ENCODE results near the gene SKIL. TPM values are rescaled to one million over a fixed set of nuclear protein-coding genes. Genes with fewer than 3 reads are reported as not detected.

Gene SKIL
- total and polyA plus RNA-seq, 2 experiments from 2014 or later = 28.6 to 39.1 TPM

GRCh38 chr3:170387950-170388349 lies 30.4 kb downstream of the SKIL start:
- no peaks in the 10 kb centered on the region for H3K27me3 ChIP-seq (replicated peaks; ENCODE audit: insufficient read depth)
- H3K9me2 ChIP-seq (ENCODE audit: insufficient read depth) = no peaks in the 10 kb centered on the region
- H4K20me1 ChIP-seq (ENCODE audit: insufficient read depth) = no peaks in the 10 kb centered on the region
- H3K27ac ChIP-seq = no peak overlapping the region
- peaks cover 27% of the 10 kb centered on the region for H3F3A ChIP-seq (ENCODE audit: insufficient read depth)
- peaks cover 74% of the 10 kb centered on the region for H3K36me3 ChIP-seq (ENCODE audit: low read depth)
- H3K9ac ChIP-seq = no peak overlapping the region
- H3K4me2 ChIP-seq (ENCODE audit: unreplicated experiment) = no peak overlapping the region
- H2AFZ ChIP-seq = no peak overlapping the region
- in situ Hi-C loops (cut with MboI) = no loop called here
- H3K79me2 ChIP-seq (ENCODE audit: insufficient read depth) = peaks cover 94% of the 10 kb centered on the region
- no peak overlapping the region for H3K4me3 ChIP-seq
- no peak for TF ChIP-seq EZH2 (IDR thresholded peaks at IDR 0.05; ENCODE audit: insufficient read depth, poor library complexity, severe bottlenecking)
- peak; percentile 60 for DNase-seq
- peaks cover 8% of the 10 kb centered on the region for H3K4me1 ChIP-seq (ENCODE audit: insufficient read depth)
- peaks cover 4% of the 10 kb centered on the region for H3K9me3 ChIP-seq (ENCODE audit: low read depth)

GRCh38 chr3:170391108-170391507 lies 33.6 kb downstream of the SKIL start:
- no peaks in the 10 kb centered on the region for H3K9me2 ChIP-seq (ENCODE audit: insufficient read depth)
- H3K4me1 ChIP-seq (ENCODE audit: insufficient read depth) = no peaks in the 10 kb centered on the region
- TF ChIP-seq EZH2phosphoT487 (IDR thresholded peaks at IDR 0.05; ENCODE audit: insufficient read depth, low read depth) (no peak), EZH2 (IDR thresholded peaks at IDR 0.05; ENCODE audit: insufficient read depth, poor library complexity, severe bottlenecking) (no peak)
- WGBS, 2 experiments (ENCODE audit: low coverage in 1 of 2, low lambda C conversion rate in 2 of 2, missing lambda C conversion rate in 2 of 2) = 95 to 96% methylated on average over 4 of the region's 4 CpGs
- H3K4me3 ChIP-seq = no peak overlapping the region
- H3F3A ChIP-seq (ENCODE audit: insufficient read depth) = peaks cover 10% of the 10 kb centered on the region; the same call in 1 of the 2 replicates
- H3K36me3 ChIP-seq (ENCODE audit: low read depth) = peaks cover 69% of the 10 kb centered on the region
- no peak overlapping the region for H3K9ac ChIP-seq
- H3K27ac ChIP-seq = no peak overlapping the region
- no peak for DNase-seq
- H3K79me2 ChIP-seq (ENCODE audit: insufficient read depth) = peaks cover 95% of the 10 kb centered on the region
- in situ Hi-C loops (cut with MboI) = no loop called here
- no peaks in the 10 kb centered on the region for H4K20me1 ChIP-seq (ENCODE audit: insufficient read depth)
- H3K9me3 ChIP-seq (ENCODE audit: low read depth) = peaks cover 4% of the 10 kb centered on the region
- H3K4me2 ChIP-seq (ENCODE audit: unreplicated experiment) = no peak overlapping the region
- no peak overlapping the region for H2AFZ ChIP-seq
- H3K27me3 ChIP-seq (replicated peaks; ENCODE audit: insufficient read depth) = no peaks in the 10 kb centered on the region

DNA sequence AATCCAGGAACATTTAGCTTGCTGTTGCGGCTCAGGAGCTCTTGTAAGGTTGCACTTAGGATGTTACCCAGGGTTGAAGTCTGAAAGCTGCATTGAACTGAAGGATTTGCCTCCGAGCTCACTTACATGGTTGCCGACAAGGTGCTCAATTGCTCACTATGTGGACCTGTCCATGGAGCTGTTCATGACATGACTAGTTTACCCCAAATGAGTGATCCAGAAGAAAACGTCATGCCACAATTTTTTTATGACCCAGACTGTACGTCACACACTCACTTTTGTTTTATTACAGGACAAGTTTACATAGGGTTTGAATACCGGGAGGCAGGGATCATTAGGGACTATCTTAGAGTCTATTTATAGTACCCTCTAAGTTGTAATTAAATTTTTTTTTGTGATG lies 40.2 kb downstream of the SKIL start:
- Histone ChIP-seq H3K9ac (no peak overlapping the region), H3K9me2 (ENCODE audit: insufficient read depth) (no peaks in the 10 kb centered on the region), H3K9me3 (ENCODE audit: low read depth) (no peaks in the 10 kb centered on the region), H4K20me1 (ENCODE audit: insufficient read depth) (no peaks in the 10 kb centered on the region), H3K27ac (no peak overlapping the region), H3K4me1 (ENCODE audit: insufficient read depth) (no peaks in the 10 kb centered on the region), H3K27me3 (replicated peaks; ENCODE audit: insufficient read depth) (no peaks in the 10 kb centered on the region), H3F3A (ENCODE audit: insufficient read depth) (peaks cover 20% of the 10 kb centered on the region; the same call in 1 of the 2 replicates), H3K79me2 (ENCODE audit: insufficient read depth) (peaks cover 43% of the 10 kb centered on the region), H3K4me3 (no peak overlapping the region), H3K36me3 (ENCODE audit: low read depth) (peaks cover 31% of the 10 kb centered on the region), H3K4me2 (ENCODE audit: unreplicated experiment) (no peak overlapping the region), H2AFZ (no peak overlapping the region)
- DNase-seq = no peak
- 89 to 90% methylated on average over 6 of the region's 6 CpGs for WGBS, 2 experiments (ENCODE audit: low coverage in 1 of 2, low lambda C conversion rate in 2 of 2, missing lambda C conversion rate in 2 of 2)
- TF ChIP-seq EZH2phosphoT487 (IDR thresholded peaks at IDR 0.05; ENCODE audit: insufficient read depth, low read depth) (no peak), EZH2 (IDR thresholded peaks at IDR 0.05; ENCODE audit: insufficient read depth, poor library complexity, severe bottlenecking) (no peak)
- in situ Hi-C loops (cut with MboI) = no loop called here

- H3K27ac ChIP-seq = no peak overlapping the region
- no peaks in the 10 kb centered on the region for H3K9me2 ChIP-seq (ENCODE audit: insufficient read depth)
- H3K79me2 ChIP-seq (ENCODE audit: insufficient read depth) = no peaks in the 10 kb centered on the region
- no peak overlapping the region for H3K4me2 ChIP-seq (ENCODE audit: unreplicated experiment)
- no peaks in the 10 kb centered on the region for H3K9me3 ChIP-seq (ENCODE audit: low read depth)
- H2AFZ ChIP-seq = no peak overlapping the region
- H3K4me1 ChIP-seq (ENCODE audit: insufficient read depth) = no peaks in the 10 kb centered on the region
- no peaks in the 10 kb centered on the region for H4K20me1 ChIP-seq (ENCODE audit: insufficient read depth)
- in situ Hi-C loops (cut with MboI) = loop anchor here (10.0 kb wide), 1 partner anchor 90 kb away; no protein-coding TSS in a partner anchor
- no peak overlapping the region for H3K4me3 ChIP-seq
- H3K9ac ChIP-seq = no peak overlapping the region
- DNase-seq = no peak
- no peaks in the 10 kb centered on the region for H3K36me3 ChIP-seq (ENCODE audit: low read depth)
- H3K27me3 ChIP-seq (replicated peaks; ENCODE audit: insufficient read depth) = no peaks in the 10 kb centered on the region
- TF ChIP-seq EZH2 (IDR thresholded peaks at IDR 0.05; ENCODE audit: insufficient read depth, poor library complexity, severe bottlenecking) (no peak), EZH2phosphoT487 (IDR thresholded peaks at IDR 0.05; ENCODE audit: insufficient read depth, low read depth) (no peak)
- H3F3A ChIP-seq (ENCODE audit: insufficient read depth) = peaks cover 15% of the 10 kb centered on the region; the same call in 1 of the 2 replicates
Observed at GRCh38 chr3:170405101-170405500, 47.6 kb downstream of the SKIL start.

DNA sequence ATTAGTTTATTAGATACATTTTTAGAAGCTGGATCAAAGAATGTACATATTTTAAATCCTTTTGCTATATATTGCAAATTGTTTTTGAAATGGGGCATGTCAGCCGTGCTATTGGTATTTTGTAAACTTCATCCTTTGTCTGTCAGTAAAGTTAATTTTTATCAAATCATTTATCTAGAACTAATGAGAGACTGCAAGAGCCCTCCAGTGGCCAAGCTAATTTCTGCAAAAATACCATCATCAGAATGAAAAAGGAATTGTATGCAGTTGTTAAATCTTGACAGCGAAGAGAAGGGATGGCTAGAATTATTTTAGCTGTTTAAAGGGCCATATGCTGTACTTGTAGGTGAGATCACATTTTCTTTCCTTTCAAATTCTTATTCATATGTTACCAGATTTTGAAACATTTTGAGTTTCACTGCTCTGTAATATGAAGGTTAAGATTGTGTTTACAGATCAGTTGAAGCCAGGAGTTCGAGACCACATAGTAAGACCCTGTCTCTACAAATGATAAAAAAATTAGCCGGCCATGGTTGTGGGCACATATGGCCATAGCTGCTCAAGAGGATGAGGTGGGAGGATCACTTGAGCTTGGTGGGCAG lies 53.0 kb downstream of the SKIL start:
- Histone ChIP-seq H3K4me2 (ENCODE audit: unreplicated experiment) (no peak overlapping the region), H3K36me3 (ENCODE audit: low read depth) (no peaks in the 10 kb centered on the region), H3K4me3 (no peak overlapping the region), H3K4me1 (ENCODE audit: insufficient read depth) (peaks cover 14% of the 10 kb centered on the region), H3K9ac (no peak overlapping the region), H4K20me1 (ENCODE audit: insufficient read depth) (no peaks in the 10 kb centered on the region), H2AFZ (no peak overlapping the region), H3K9me2 (ENCODE audit: insufficient read depth) (no peaks in the 10 kb centered on the region), H3F3A (ENCODE audit: insufficient read depth) (peaks cover 13% of the 10 kb centered on the region), H3K27ac (no peak overlapping the region), H3K9me3 (ENCODE audit: low read depth) (no peaks in the 10 kb centered on the region), H3K79me2 (ENCODE audit: insufficient read depth) (no peaks in the 10 kb centered on the region), H3K27me3 (replicated peaks; ENCODE audit: insufficient read depth) (no peaks in the 10 kb centered on the region)
- TF ChIP-seq EZH2 (IDR thresholded peaks at IDR 0.05; ENCODE audit: insufficient read depth, poor library complexity, severe bottlenecking) (no peak), EZH2phosphoT487 (IDR thresholded peaks at IDR 0.05; ENCODE audit: insufficient read depth, low read depth) (no peak)
- peak; percentile 49 for DNase-seq
- in situ Hi-C loops (cut with MboI) = loop anchor here (10.0 kb wide), 1 partner anchor 404 kb away; no protein-coding TSS in a partner anchor
- WGBS, 2 experiments (ENCODE audit: low coverage in 1 of 2, low lambda C conversion rate in 2 of 2, missing lambda C conversion rate in 2 of 2) = 44 to 49% methylated on average over 4 of the region's 4 CpGs
